ENCODE results near the gene MRPS21. TPM values are rescaled to one million over a fixed set of nuclear protein-coding genes. Genes with fewer than 3 reads are reported as not detected.

MRPS21 gene
- total RNA-seq, 1 donor from 2014 or later = 67.8 TPM

GRCh38 chr1:150332651-150333290 is 39.1 kb downstream of the MRPS21 start:
- intact Hi-C loops (cut with DNase I) = no loop called here
- DNase-seq (ENCODE audit: low spot score) = no peak

- DNase-seq (ENCODE audit: low spot score) = no peak
- intact Hi-C loops (cut with DNase I) = no loop called here
Observed at GRCh38 chr1:150346316-150346715, 52.7 kb downstream of the MRPS21 start.

GRCh38 chr1:150352866-150353265 is 59.2 kb downstream of the MRPS21 start:
- intact Hi-C loops (cut with DNase I) = no loop called here
- DNase-seq (ENCODE audit: low spot score) = no peak

Other genes with a start within 250 kb of the MRPS21 start
- gene VPS45, start 226.1 kb upstream of the MRPS21 start, total RNA-seq = 71.6 TPM
- 88.8 TPM for gene PLEKHO1, start 143.9 kb upstream of the MRPS21 start, total RNA-seq
- 55.3 TPM for gene ANP32E, start 57.7 kb upstream of the MRPS21 start, total RNA-seq
- 0.51 TPM for gene CA14, start 36.1 kb upstream of the MRPS21 start, total RNA-seq
- gene APH1A, start 24.8 kb upstream of the MRPS21 start, total RNA-seq = 57.3 TPM
- 11.9 TPM for gene C1orf54, start 21.1 kb upstream of the MRPS21 start, total RNA-seq
- gene CIART, start 11.3 kb upstream of the MRPS21 start, total RNA-seq = 10.0 TPM
- gene PRPF3, start 27.7 kb downstream of the MRPS21 start, total RNA-seq = 24.5 TPM
- 23.5 TPM for gene RPRD2, start 70.3 kb downstream of the MRPS21 start, total RNA-seq
- gene TARS2, start 193.6 kb downstream of the MRPS21 start, total RNA-seq = 30.7 TPM
- gene ECM1, start 214.2 kb downstream of the MRPS21 start, total RNA-seq = 14.5 TPM
- 0.46 TPM for gene FALEC, start 221.9 kb downstream of the MRPS21 start, total RNA-seq